Heart left ventricle (tissue), 16 donors: Measurements from ENCODE around the gene IMMP2L. TPM values are rescaled to one million over a fixed set of nuclear protein-coding genes. Genes with fewer than 3 reads are reported as not detected.

ENCODE experiments used
- ATAC-seq, 4 donors: fragments of 200-7000 bp; cut with Tn5 transposase; one replicate each; pipeline ENCODE4 v1.9.1; 2020 to 2022; ENCODE audit warnings: moderate library complexity in 4 of 4, mild to moderate bottlenecking in 3 of 4, moderate number of reproducible peaks in 1 of 4
- DNase-seq, 5 donors: peaks; one replicate each; pipeline ENCODE4 v3.0.0-alpha.2; 2020
- H3K27ac ChIP-seq, 12 donors: fragments of 200-600 bp; sonication (generic) in 4 of 12; one replicate each; pipeline versions ENCODE4 v1.5.0 to v1.8.0; 2016 to 2022; ENCODE audit warnings: mild to moderate bottlenecking in 2 of 12
- H3K27me3 ChIP-seq, 9 donors: fragments of 200-600 bp; sonication (generic) in 2 of 9; one replicate each; pipeline versions ENCODE4 v1.5.1 to v1.8.0; 2016 to 2022; ENCODE audit warnings: mild to moderate bottlenecking in 3 of 9
- H3K36me3 ChIP-seq, 9 donors: fragments of 200-600 bp; sonication (generic) in 2 of 9; one replicate each; pipeline versions ENCODE4 v1.5.0 to v1.8.0; 2018 to 2022; ENCODE audit warnings: mild to moderate bottlenecking in 2 of 9
- H3K4me1 ChIP-seq, 12 donors: fragments of 200-600 bp; sonication (generic) in 4 of 12; one replicate each; pipeline versions ENCODE4 v1.5.0 to v1.8.0; 2016 to 2022; ENCODE audit warnings: mild to moderate bottlenecking in 3 of 12
- H3K4me3 ChIP-seq, 12 donors: fragments of 200-600 bp; sonication (generic) in 4 of 12; one replicate each; pipeline versions ENCODE4 v1.5.0 to v1.8.0; 2017 to 2022; ENCODE audit warnings: mild to moderate bottlenecking in 9 of 12, moderate library complexity in 4 of 12
- H3K9me3 ChIP-seq, 12 donors: fragments of 200-600 bp; sonication (generic) in 4 of 12; one replicate each; pipeline versions ENCODE4 v1.5.0 to v1.8.0; 2016 to 2022; ENCODE audit warnings: mild to moderate bottlenecking in 1 of 12
- CTCF ChIP-seq, 12 donors: fragments of 200-600 bp; sonication (generic) in 4 of 12; IDR thresholded peaks; one replicate each; pipeline versions ENCODE4 v1.5.0 to v1.8.0; 2018 to 2022; ENCODE audit warnings: antibody characterized with exemption in 12 of 12, mild to moderate bottlenecking in 5 of 12
- POLR2A ChIP-seq, 2 donors: fragments of 450-650 bp; IDR thresholded peaks; one replicate each; pipeline ENCODE4 v1.6.1; 2017; ENCODE audit warnings: antibody characterized with exemption in 2 of 2, mild to moderate bottlenecking in 2 of 2, moderate library complexity in 2 of 2
- WGBS, 4 donors: extraction: QIAGEN DNeasy Blood & Tissue Kit in 2 of 4; methylation state at CpG; one replicate each; pipeline versions ENCODE4 v1.1.5 to v1.1.7; 2013 to 2018; 5-methylcytosine and 5-hydroxymethylcytosine counted together
- intact Hi-C, 10 donors: fragments of 100-400 bp; cut with DNase I; formaldehyde crosslinking; loops; one replicate each; pipeline versions ENCODE4 v1.11.1 to v1.14.2; 2022
- polyA plus RNA-seq, 2 donors: library from polyadenylated mRNA; stranded (reverse); fragments of 200-250 nt; gene quantifications; one replicate each; pipeline ENCODE4 v1.2.3, GENCODE V29; 2013
- total RNA-seq, 9 donors: library from RNA; depleted of rRNA in 2 of 9; stranded (reverse); fragments of >200 nt in 2 of 9; fragmentation: NEBNext Ultra II Directional in 3 of 9; extraction: Animal tissue kit (Norgen Biotek cat#: 25700) in 3 of 9; gene quantifications; one replicate each; pipeline versions ENCODE4 v1.1.0 to v1.2.4, GENCODE V29; 2016 to 2023
- donor health status: ischemic (EF 13 %, LVEDD 7.1; RV severe dilation, severe dysfunction).
- donor health status: healthy with polysubstance abuse.
- donor health status: DM: no; HTN: yes; CAD: no.
- donor health status: DM: no; HTN: no; CAD: no.
- donor health status: ischemic (EF 25% LVEDD 6.9; RV normal size, moderate dysfunction).
- donor health status: ischemic (EF 25% LVEDD 5.7; RV mildly dilated, moderate dysfunction).
- donor health status: healthy.
- donor health status: DM: yes; HTN: yes; CAD: no.
- donor health status: ischemic (EF 35%, LVEDD 5.7; RV mildly dilated, moderate dysfunction).
- donor health status: nonischemic (EF 11% LVEDD 7.7; RV severe dilation, severe dysfunction).
- donor health status: DM: yes; HTN: yes; CAD: no.
- donor health status: PGD.
- donor health status: ischemic (EF 29% LVEDD 5.4; RV normal size, mild dysfunction).
- donor health status: nonischemic (EF 23%, LVEDD 6.1; RV moderate dilation, normal function).

IMMP2L gene
- total and polyA plus RNA-seq, 11 donors, result 5.1 to 17.2 (median 15.9) TPM

GRCh38 chr7:110898516-110898915, 663.8 kb downstream of the IMMP2L start:
- Histone ChIP-seq H3K36me3 (no peaks in the 10 kb centered on the region), H3K27me3 (no peaks in the 10 kb centered on the region), H3K4me1 (no peaks in the 10 kb centered on the region), H3K27ac (no peak overlapping the region), H3K4me3 (no peak overlapping the region), H3K9me3 (peaks cover 0 to 6% (median 0%) of the 10 kb centered on the region in 12 donors)
- DNase-seq (no peak), ATAC-seq (no peak)
- TF ChIP-seq CTCF (IDR thresholded peaks at IDR 0.05) (no peak), POLR2A (IDR thresholded peaks at IDR 0.05) (no peak)
- intact Hi-C loops, result no loop called here

- Histone ChIP-seq H3K36me3 (no peaks in the 10 kb centered on the region), H3K9me3 (peaks cover 0 to 6% (median 0%) of the 10 kb centered on the region in 12 donors), H3K4me3 (no peak overlapping the region), H3K27me3 (no peaks in the 10 kb centered on the region), H3K27ac (no peak overlapping the region), H3K4me1 (no peaks in the 10 kb centered on the region)
- intact Hi-C loops, result no loop called here
- no peak for DNase-seq
- no peak for ATAC-seq
- WGBS, 4 donors, result 83 to 89% (median 84%) methylated on average over 1 of the region's 1 CpG
- no peak for TF ChIP-seq CTCF (IDR thresholded peaks at IDR 0.05)
- TF ChIP-seq POLR2A (IDR thresholded peaks at IDR 0.05), result no peak
Observed at GRCh38 chr7:110897538-110897937, 664.8 kb downstream of the IMMP2L start.

GRCh38 chr7:110894111-110894510, 668.2 kb downstream of the IMMP2L start:
- TF ChIP-seq CTCF (IDR thresholded peaks at IDR 0.05) (no peak), POLR2A (IDR thresholded peaks at IDR 0.05) (no peak)
- no peaks in the 10 kb centered on the region for H3K36me3 ChIP-seq
- no peaks in the 10 kb centered on the region for H3K4me1 ChIP-seq
- no peak overlapping the region for H3K4me3 ChIP-seq
- H3K27ac ChIP-seq, result no peak overlapping the region
- H3K9me3 ChIP-seq, result peaks cover 0 to 6% (median 0%) of the 10 kb centered on the region in 12 donors
- no peak for DNase-seq
- ATAC-seq, result no peak
- 91 to 100% (median 99%) methylated on average over 1 of the region's 1 CpG for WGBS, 4 donors
- intact Hi-C loops, result no loop called here
- no peaks in the 10 kb centered on the region for H3K27me3 ChIP-seq

- H3K9me3 ChIP-seq, result peaks cover 0 to 3% (median 0%) of the 10 kb centered on the region in 12 donors
- DNase-seq (no peak), ATAC-seq (no peak)
- H3K4me1 ChIP-seq, result peaks cover 0 to 5% (median 0%) of the 10 kb centered on the region in 12 donors
- no peaks in the 10 kb centered on the region for H3K27me3 ChIP-seq
- intact Hi-C loops, result no loop called here
- H3K27ac ChIP-seq, result no peak overlapping the region
- no peak overlapping the region for H3K4me3 ChIP-seq
- H3K36me3 ChIP-seq, result no peaks in the 10 kb centered on the region
- WGBS, 4 donors, result 93 to 99% (median 96%) methylated on average over 2 of the region's 2 CpGs
- no peak for TF ChIP-seq POLR2A (IDR thresholded peaks at IDR 0.05)
- no peak for TF ChIP-seq CTCF (IDR thresholded peaks at IDR 0.05)
Observed at GRCh38 chr7:110891197-110891596, 671.1 kb downstream of the IMMP2L start.
